Camera-type eye (tissue), 1 donor: ENCODE measurements around the gene SLC29A2. TPM values are rescaled to one million over a fixed set of nuclear protein-coding genes. Genes with fewer than 3 reads are reported as not detected.

Experiments
- total RNA-seq: library from RNA; depleted of rRNA; stranded (reverse); fragments of >200 nt; gene quantifications from one replicate; pipeline ENCODE4 v1.2.3, GENCODE V29; 2014

SLC29A2 gene, protein sequence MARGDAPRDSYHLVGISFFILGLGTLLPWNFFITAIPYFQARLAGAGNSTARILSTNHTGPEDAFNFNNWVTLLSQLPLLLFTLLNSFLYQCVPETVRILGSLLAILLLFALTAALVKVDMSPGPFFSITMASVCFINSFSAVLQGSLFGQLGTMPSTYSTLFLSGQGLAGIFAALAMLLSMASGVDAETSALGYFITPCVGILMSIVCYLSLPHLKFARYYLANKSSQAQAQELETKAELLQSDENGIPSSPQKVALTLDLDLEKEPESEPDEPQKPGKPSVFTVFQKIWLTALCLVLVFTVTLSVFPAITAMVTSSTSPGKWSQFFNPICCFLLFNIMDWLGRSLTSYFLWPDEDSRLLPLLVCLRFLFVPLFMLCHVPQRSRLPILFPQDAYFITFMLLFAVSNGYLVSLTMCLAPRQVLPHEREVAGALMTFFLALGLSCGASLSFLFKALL
- total RNA-seq, result 2.8 TPM

GRCh38 chr11:66371627-66372415 is at the start of gene SLC29A2:
Gene SLC29A2, minus strand, starts transcription at chr11:66371760. Its CDS starts 169 bp downstream, at chr11:66371591.

DNA sequence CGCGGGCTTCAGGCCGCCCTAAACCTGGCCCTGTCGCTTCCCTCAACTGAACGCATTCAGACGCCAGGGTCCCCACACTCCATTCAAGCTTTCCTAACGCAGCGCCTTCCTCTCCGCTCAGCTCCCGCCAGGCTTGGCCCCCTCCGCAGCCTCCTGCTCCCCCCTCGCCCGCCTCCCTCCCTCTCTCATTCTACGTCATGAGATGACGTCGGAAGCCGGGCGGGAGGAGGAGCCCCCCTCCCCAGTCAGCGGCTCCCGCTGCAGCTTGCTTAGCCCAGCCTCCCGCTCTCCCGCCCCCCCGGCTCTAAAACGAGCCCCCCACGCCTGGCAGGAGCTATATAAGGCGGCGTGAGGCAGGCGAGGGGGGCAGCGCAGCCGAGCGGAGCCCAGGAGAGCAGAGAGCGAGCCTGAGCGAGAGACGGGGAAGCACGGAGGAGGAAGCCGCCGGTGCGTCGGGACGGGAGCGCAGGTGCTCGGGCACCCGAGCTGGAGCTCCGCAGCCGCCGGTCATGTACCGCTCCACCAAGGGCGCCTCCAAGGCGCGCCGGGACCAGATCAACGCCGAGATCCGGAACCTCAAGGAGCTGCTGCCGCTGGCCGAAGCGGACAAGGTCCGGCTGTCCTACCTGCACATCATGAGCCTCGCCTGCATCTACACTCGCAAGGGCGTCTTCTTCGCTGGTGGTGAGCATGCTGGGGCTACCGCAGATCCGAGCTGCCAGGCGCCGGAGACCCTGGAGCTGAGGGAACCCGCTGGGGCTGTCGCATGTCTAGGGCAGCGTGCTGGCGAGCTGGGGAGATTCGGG is 49.3 kb upstream of the SLC29A2 start, which contains the start of gene NPAS4:
Gene NPAS4, plus strand, starts transcription at position 365 of the 806 bp plus-strand sequence. Its CDS starts 145 bp downstream, at position 510.

GRCh38 chr11:66347425-66348276 is 23.9 kb downstream of the SLC29A2 start, which contains the start of gene B4GAT1:
Gene B4GAT1, minus strand, starts transcription at chr11:66347629. Its CDS starts 84 bp downstream, at chr11:66347545.

DNA sequence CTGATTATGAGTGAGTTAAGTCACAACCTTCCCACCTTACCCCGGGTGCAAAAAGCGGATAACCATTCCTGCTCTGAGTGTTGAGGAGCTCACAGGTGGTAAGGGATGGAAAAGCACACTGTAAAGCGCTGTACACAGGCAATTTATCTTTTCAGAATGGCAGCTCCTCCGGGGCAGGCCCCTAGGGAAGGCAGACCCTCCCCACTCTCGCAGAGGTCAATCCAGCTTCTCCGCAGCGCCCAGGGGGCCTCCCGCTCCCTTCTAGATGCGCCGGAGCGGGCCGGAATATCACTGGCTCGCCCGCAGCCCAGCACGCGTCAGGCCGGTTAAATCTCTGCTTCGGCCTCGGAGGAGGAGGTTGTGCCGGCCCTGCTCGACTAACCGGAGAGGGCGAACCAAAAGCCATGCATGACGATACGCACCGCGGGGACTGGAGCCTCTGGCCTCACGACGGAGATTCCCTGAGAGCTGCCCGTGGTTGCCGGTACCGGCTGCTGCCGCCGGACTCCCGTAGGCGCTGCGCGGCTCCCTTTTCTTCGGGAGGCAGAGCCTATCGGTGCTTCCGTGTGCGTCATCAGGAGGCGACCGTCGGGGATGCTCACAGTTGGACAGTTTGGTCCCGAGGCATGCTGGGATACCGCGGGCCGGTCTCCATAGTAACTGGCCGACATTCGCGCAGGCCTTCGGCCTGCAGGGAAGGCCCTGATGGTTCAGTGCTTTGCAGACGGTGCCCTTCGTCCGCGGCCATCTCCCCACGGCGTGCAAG is 26.8 kb downstream of the SLC29A2 start, which contains the start of gene BRMS1:
Gene BRMS1, minus strand, starts transcription at position 555 of the 766 bp plus-strand sequence. CDS start 2,870 bp downstream, outside the sequence.

DNA sequence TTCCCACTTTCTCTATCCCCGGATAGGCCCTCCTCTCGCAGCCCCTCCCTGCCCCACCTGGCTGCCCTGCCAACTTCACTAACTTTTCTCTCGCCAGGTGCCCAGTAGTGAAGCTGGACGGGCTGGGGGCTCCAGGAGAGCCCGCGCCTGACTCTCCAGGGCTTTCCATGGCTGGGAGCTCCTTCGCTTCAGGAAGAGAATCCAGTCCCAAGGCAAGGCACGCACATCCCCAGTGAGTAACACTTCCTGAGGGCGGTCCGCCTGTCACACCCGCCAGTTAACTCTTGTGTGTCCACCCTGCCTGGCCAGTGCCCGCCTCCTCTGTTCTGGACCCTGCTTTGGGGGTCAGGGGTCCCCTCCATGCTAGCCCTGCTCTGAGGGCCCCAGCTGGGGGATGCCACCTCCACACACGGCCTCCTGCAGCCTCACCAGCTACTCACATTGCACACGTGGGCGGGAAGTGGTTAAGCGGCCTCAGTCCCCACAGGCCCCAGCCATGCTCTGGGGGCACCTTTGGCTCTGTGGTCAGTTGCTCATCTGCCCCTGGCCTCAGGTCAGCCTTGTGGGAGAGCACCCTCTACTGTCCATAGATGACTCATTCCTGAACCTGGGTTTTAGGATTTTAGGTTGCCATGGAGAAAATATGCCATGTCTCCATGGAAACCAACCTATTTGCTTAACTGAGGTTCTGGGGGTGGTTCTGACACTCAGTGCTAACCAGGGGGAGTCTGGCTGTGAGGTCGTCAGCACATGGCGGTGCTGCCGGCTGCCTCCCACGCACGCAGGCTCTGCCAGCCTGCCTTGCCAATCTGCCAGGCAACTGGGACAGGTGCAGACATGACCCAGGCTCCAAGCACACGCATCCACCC is 35.1 kb downstream of the SLC29A2 start, which contains the start of gene RIN1:
Gene RIN1, minus strand, starts transcription at position 201 of the 869 bp plus-strand sequence. Its CDS starts 32 bp downstream, at position 169.

DNA sequence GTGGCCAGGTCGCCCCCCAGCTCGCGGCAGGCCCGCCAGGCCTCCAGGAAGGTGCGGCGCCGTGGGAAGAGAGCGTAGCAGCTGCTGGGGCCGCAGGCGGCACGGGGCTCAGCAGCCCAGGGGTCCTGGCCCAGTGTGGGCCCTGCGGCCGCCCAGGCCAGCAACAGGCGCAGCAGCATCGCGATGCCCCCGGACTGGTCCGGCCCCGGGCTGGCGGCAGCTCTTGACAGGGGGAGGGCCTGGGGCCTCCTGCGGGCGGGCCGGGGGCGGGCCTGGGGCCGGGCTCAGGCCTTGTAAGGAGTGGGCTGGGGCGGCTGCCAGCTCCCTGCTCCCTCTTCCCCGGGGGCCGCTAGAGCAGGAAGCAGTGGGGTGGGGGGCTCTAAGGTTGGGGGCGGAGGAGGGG is 54.7 kb downstream of the SLC29A2 start, which contains the start of gene CD248:
Gene CD248, minus strand, starts transcription at position 196 of the 403 bp plus-strand sequence. Its CDS starts 17 bp downstream, at position 179.

Other genes starting within 250 kb of the SLC29A2 start
- gene KLC2, start 114.1 kb downstream of the SLC29A2 start, total RNA-seq, result 32.8 TPM
- gene RAB1B, start 103.1 kb downstream of the SLC29A2 start, total RNA-seq, result 63.8 TPM
- gene CNIH2, start 93.6 kb downstream of the SLC29A2 start, total RNA-seq, result 8.2 TPM
- 54.2 TPM for gene YIF1A, start 82.6 kb downstream of the SLC29A2 start, total RNA-seq
- gene TMEM151A, start 79.9 kb downstream of the SLC29A2 start, total RNA-seq, result 4.0 TPM
- gene CD248, start 54.7 kb downstream of the SLC29A2 start, total RNA-seq, result 37.8 TPM
- gene RIN1, start 35.3 kb downstream of the SLC29A2 start, total RNA-seq, result 3.0 TPM
- 21.7 TPM for gene BRMS1, start 26.7 kb downstream of the SLC29A2 start, total RNA-seq
- gene B4GAT1, start 24.1 kb downstream of the SLC29A2 start, total RNA-seq, result 75.3 TPM
- 0.82 TPM for gene NPAS4, start 49.3 kb upstream of the SLC29A2 start, total RNA-seq
- gene MRPL11, start 67.1 kb upstream of the SLC29A2 start, total RNA-seq, result 27.0 TPM
- 13.6 TPM for gene PELI3, start 95.1 kb upstream of the SLC29A2 start, total RNA-seq
- gene DPP3, start 108.7 kb upstream of the SLC29A2 start, total RNA-seq, result 24.1 TPM
- gene BBS1, start 138.9 kb upstream of the SLC29A2 start, total RNA-seq, result 146 TPM
- 10.4 TPM for gene ZDHHC24, start 174.3 kb upstream of the SLC29A2 start, total RNA-seq
- gene ACTN3, start 175.1 kb upstream of the SLC29A2 start, total RNA-seq, result 0.49 TPM
- gene CTSF, start 196.8 kb upstream of the SLC29A2 start, total RNA-seq, result 83.2 TPM
- gene CCDC87, start 221.3 kb upstream of the SLC29A2 start, total RNA-seq, result 0.38 TPM
- gene CCS, start 221.4 kb upstream of the SLC29A2 start, total RNA-seq, result 36.2 TPM
- gene RBM14, start 244.9 kb upstream of the SLC29A2 start, total RNA-seq, result 100 TPM